HCT116 (cell line): Measurements from ENCODE around the gene ANKRD18A. TPM values are rescaled to one million over a fixed set of nuclear protein-coding genes. Genes with fewer than 3 reads are reported as not detected.

Source experiments
- ATAC-seq: fragments of 200-7000 bp; cut with Tn5 transposase; 2 replicates; pipeline ENCODE4 v1.9.1; 2020; ENCODE audit warnings: mild to moderate bottlenecking, moderate library complexity
- BruUV-seq: library from RNA; stranded (reverse); fragments of 400-500 nt; replicated peaks from 2 replicates; lab custom pipeline; 2021; lab: Mats Ljungman, UMichigan
- CTCF ChIA-PET: fragments of 300-600 bp; sonication (Branson Sonifier 250); formaldehyde crosslinking; loops from one replicate; lab custom pipeline; 2021; ENCODE audit warnings: antibody characterized with exemption; lab: Charles Lee
- POLR2A ChIA-PET: fragments of 300-600, 350-600 bp; sonication (Branson Sonifier 250); formaldehyde crosslinking; loops from one replicate; lab custom pipeline; 2021; ENCODE audit warnings: antibody characterized with exemption; lab: Charles Lee
- RAD21 ChIA-PET, 2 experiments: fragments of 300-600 bp; sonication (Branson Sonifier 250); formaldehyde crosslinking; loops; one replicate each; lab custom pipeline; 2023; ENCODE audit warnings: low total read pairs in 2 of 2; ENCODE audit not compliant: uncharacterized antibody in 2 of 2, unreplicated experiment in 2 of 2, low non-redundant PET in 1 of 2; lab: Charles Lee
- DNase-seq: peaks from one replicate; pipeline ENCODE4 v3.0.0-alpha.2; 2010; ENCODE audit warnings: low read depth, low spot score
- H2AFZ ChIP-seq: fragments of 200-600 bp; shearing (Covaris generic), sonication (generic); 2 replicates; pipeline ENCODE4 v1.6.1; 2017; ENCODE audit warnings: low read depth, mixed run types, mixed read lengths, antibody characterized with exemption, low read length; ENCODE audit not compliant: poor library complexity, severe bottlenecking
- H3K27ac ChIP-seq: 2 replicates; pipeline ENCODE4 v1.5.1; 2012; ENCODE audit warnings: low read depth, low read length
- H3K27me3 ChIP-seq: fragments of 200-600 bp; sonication (generic); 2 replicates; pipeline ENCODE4 v1.6.1; 2016; ENCODE audit warnings: mixed run types, low read length, mixed read lengths; ENCODE audit not compliant: insufficient read depth
- H3K36me3 ChIP-seq, 2 experiments: fragments of 200-500 bp in 1 of 2; fragments of 200-600 bp in 1 of 2; sonication (Bioruptor generic) in 1 of 2; sonication (generic) in 1 of 2; 2 replicates each; pipeline versions ENCODE4 v1.5.1 to v1.6.1; 2014 to 2016; ENCODE audit warnings: low read length in 2 of 2, inconsistent platforms in 1 of 2, mixed read lengths in 1 of 2, mixed run types in 1 of 2; ENCODE audit not compliant: insufficient read depth in 2 of 2, control insufficient read depth in 1 of 2
- H3K4me1 ChIP-seq, 2 experiments: fragments of 200-600 bp in 1 of 2; sonication (generic) in 1 of 2; 2 replicates each; pipeline versions ENCODE4 v1.5.1 to v1.6.1; 2012 to 2017; ENCODE audit warnings: low read length in 2 of 2, inconsistent platforms in 1 of 2, mild to moderate bottlenecking in 1 of 2, mixed read lengths in 1 of 2, mixed run types in 1 of 2, moderate library complexity in 1 of 2; ENCODE audit not compliant: insufficient read depth in 2 of 2, control insufficient read depth in 1 of 2
- H3K4me2 ChIP-seq: fragments of 200-600 bp; sonication (generic); 2 replicates; pipeline ENCODE4 v1.6.1; 2017; ENCODE audit warnings: mixed run types, low read length, mixed read lengths
- H3K4me3 ChIP-seq, 2 experiments: fragments of 200-600 bp in 1 of 2; sonication (generic) in 1 of 2; replicated peaks in 1 of 2; 2 replicates each; pipeline ENCODE4 v1.5.1; 2011 to 2016; ENCODE audit warnings: low read length in 2 of 2, control low read depth in 1 of 2, low read depth in 1 of 2, mild to moderate bottlenecking in 1 of 2, mixed read lengths in 1 of 2, mixed run types in 1 of 2
- H3K79me2 ChIP-seq: fragments of 200-600 bp; sonication (generic); 2 replicates; pipeline ENCODE4 v1.6.1; 2017; ENCODE audit warnings: mild to moderate bottlenecking, mixed run types, low read length, moderate library complexity, mixed read lengths; ENCODE audit not compliant: insufficient read depth
- H3K9ac ChIP-seq: fragments of 200-600 bp; sonication (generic); 2 replicates; pipeline ENCODE4 v1.6.1; 2016; ENCODE audit warnings: low read length, mixed read lengths
- H3K9me2 ChIP-seq: fragments of 200-600 bp; sonication (generic), shearing (Covaris generic); 2 replicates; pipeline ENCODE4 v1.6.1; 2017; ENCODE audit warnings: mixed run types, mild to moderate bottlenecking, moderate library complexity; ENCODE audit not compliant: insufficient read depth
- H3K9me3 ChIP-seq, 2 experiments: fragments of 200-500 bp in 1 of 2; fragments of 200-600 bp in 1 of 2; sonication (Bioruptor generic) in 1 of 2; sonication (generic) in 1 of 2; 2 replicates each; pipeline ENCODE4 v1.6.1; 2014 to 2017; ENCODE audit warnings: low read length in 2 of 2, mixed read lengths in 2 of 2, inconsistent platforms in 1 of 2, low read depth in 1 of 2, mild to moderate bottlenecking in 1 of 2, mixed run types in 1 of 2, moderate library complexity in 1 of 2; ENCODE audit not compliant: control insufficient read depth in 1 of 2, insufficient read depth in 1 of 2
- H4K20me1 ChIP-seq: fragments of 200-600 bp; sonication (generic), shearing (Covaris generic); 2 replicates; pipeline ENCODE4 v1.6.1; 2017; ENCODE audit warnings: mixed run types, mild to moderate bottlenecking, moderate library complexity; ENCODE audit not compliant: insufficient read depth
- ATF3 ChIP-seq: IDR thresholded peaks from 2 replicates; pipeline ENCODE4 v1.6.1; 2012
- CBX3 ChIP-seq: IDR thresholded peaks from 2 replicates; pipeline ENCODE4 v1.6.1; 2012; ENCODE audit warnings: low read depth
- CEBPB ChIP-seq: IDR thresholded peaks from 2 replicates; pipeline ENCODE4 v1.6.1; 2012; ENCODE audit warnings: low read depth
- CTCF ChIP-seq, 3 experiments: fragments of 200-600 bp in 1 of 3; sonication (generic) in 1 of 3; IDR thresholded peaks in 2 of 3; conservative IDR thresholded peaks in 1 of 3; 2 replicates each; pipeline ENCODE4 v1.5.1; 2012 to 2017; ENCODE audit warnings: low read depth in 2 of 3, low read length in 2 of 3, antibody characterized with exemption in 1 of 3, borderline replicate concordance in 1 of 3, control low read depth in 1 of 3, mild to moderate bottlenecking in 1 of 3, mixed read lengths in 1 of 3, mixed run types in 1 of 3, moderate library complexity in 1 of 3; ENCODE audit not compliant: insufficient read depth in 1 of 3
- EGR1 ChIP-seq: IDR thresholded peaks from 2 replicates; pipeline ENCODE4 v1.6.1; 2012; ENCODE audit warnings: low read depth
- ELF1 ChIP-seq: IDR thresholded peaks from 2 replicates; pipeline ENCODE4 v1.6.1; 2012; ENCODE audit warnings: low read depth, borderline replicate concordance
- EZH2 ChIP-seq: fragments of 200-600 bp; sonication (generic); IDR thresholded peaks from 2 replicates; pipeline ENCODE4 v1.6.1; 2017; ENCODE audit warnings: antibody characterized with exemption, mixed run types
- FOSL1 ChIP-seq: IDR thresholded peaks from 2 replicates; pipeline ENCODE4 v1.6.1; 2012; ENCODE audit warnings: low read depth
- JUND ChIP-seq: IDR thresholded peaks from 2 replicates; pipeline ENCODE4 v1.6.1; 2012
- MAX ChIP-seq: IDR thresholded peaks from 2 replicates; pipeline ENCODE4 v1.6.1; 2012
- POLR2A ChIP-seq: IDR thresholded peaks from 2 replicates; pipeline ENCODE4 v1.7.0; 2011; ENCODE audit warnings: borderline replicate concordance; ENCODE audit not compliant: insufficient read depth, insufficient read length; ENCODE audit errors: extremely low read depth
- POLR2AphosphoS5 ChIP-seq: IDR thresholded peaks from 2 replicates; pipeline ENCODE4 v1.6.1; 2011; ENCODE audit warnings: mild to moderate bottlenecking, low read depth, low read length, moderate library complexity
- RAD21 ChIP-seq: IDR thresholded peaks from 2 replicates; pipeline ENCODE4 v1.6.1; 2012; ENCODE audit warnings: low read depth, mild to moderate bottlenecking
- REST ChIP-seq: IDR thresholded peaks from 2 replicates; pipeline ENCODE4 v1.6.1; 2012; ENCODE audit warnings: low read depth
- SP1 ChIP-seq: IDR thresholded peaks from 2 replicates; pipeline ENCODE4 v1.6.1; 2012; ENCODE audit warnings: low read depth
- SRF ChIP-seq: IDR thresholded peaks from 2 replicates; pipeline ENCODE4 v1.6.1; 2012; ENCODE audit warnings: low read depth
- ZBTB33 ChIP-seq: IDR thresholded peaks from 2 replicates; pipeline ENCODE4 v1.6.1; 2011; ENCODE audit warnings: mild to moderate bottlenecking, low read length, moderate library complexity; ENCODE audit not compliant: insufficient replicate concordance; ENCODE audit errors: extremely low read depth
- ZFX ChIP-seq: fragments of 450-650 bp; IDR thresholded peaks from 2 replicates; pipeline ENCODE4 v1.6.1; 2017
- intact Hi-C: fragments of 100-400 bp; cut with micrococcal nuclease; formaldehyde crosslinking; loops from 2 replicates; pipeline ENCODE4 v1.10.0; 2022
- total RNA-seq: library from RNA; stranded (reverse); gene quantifications from one replicate; pipeline ENCODE4 v1.2.1, GENCODE V29; 2021; ENCODE audit not compliant: unreplicated experiment

Gene ANKRD18A
- total RNA-seq, 1 experiment from 2014 or later: 24.2 TPM

GRCh38 chr9:38649731-38650363, 29.5 kb upstream of the ANKRD18A start:
- H3K27ac ChIP-seq: no peak overlapping the region
- ATAC-seq: no peak
- intact Hi-C loops: loop anchor here (2.0 kb wide), 1 partner anchor 15 kb away; no protein-coding TSS in a partner anchor
- TF ChIP-seq CEBPB: no peak
- no peak for TF ChIP-seq POLR2A
- TF ChIP-seq POLR2AphosphoS5: no peak
- TF ChIP-seq ELF1: no peak
- no peak for TF ChIP-seq SP1
- TF ChIP-seq CTCF (IDR thresholded peaks at IDR 0.05 in 2 of 3, conservative IDR thresholded peaks at IDR 0.05 in 1 of 3; ENCODE audit: borderline replicate concordance in 1 of 3, insufficient read depth in 1 of 3, low read depth in 2 of 3, low read length in 2 of 3): no peak
- TF ChIP-seq REST: no peak
- TF ChIP-seq ZBTB33: no peak
- no peak for TF ChIP-seq EGR1
- no peak for TF ChIP-seq RAD21
- no peak for TF ChIP-seq MAX
- no peak for TF ChIP-seq CBX3
- TF ChIP-seq EZH2: no peak
- no peak for TF ChIP-seq JUND
- TF ChIP-seq SRF: no peak
- TF ChIP-seq ZFX: no peak
- no peak for TF ChIP-seq FOSL1
- no peak for TF ChIP-seq ATF3
- TF ChIP-seq, all 23 proteins: peak for 0
- Histone ChIP-seq H3K9me3 (no peaks in the 10 kb centered on the region; a peak in 1 of 4 replicates), H4K20me1 (no peaks in the 10 kb centered on the region), H3K9me2 (no peaks in the 10 kb centered on the region), H2AFZ (no peak overlapping the region), H3K79me2 (no peaks in the 10 kb centered on the region), H3K4me2 (no peak overlapping the region), H3K4me3 (no peak overlapping the region), H3K36me3 (no peaks in the 10 kb centered on the region), H3K4me1 (peaks cover 2 to 5% of the 10 kb centered on the region in 2 experiments; a peak in 1 of 4 replicates), H3K27me3 (no peaks in the 10 kb centered on the region; the same call in 1 of the 2 replicates), H3K9ac (no peak overlapping the region)
- RAD21 ChIA-PET: no interaction called here
- POLR2A ChIA-PET: no interaction called here
- CTCF ChIA-PET: no interaction called here
- BruUV-seq: no TSS peak
- no peak for DNase-seq
